ENCODE measurements around the gene MRPL11. TPM values are rescaled to one million over a fixed set of nuclear protein-coding genes. Genes with fewer than 3 reads are reported as not detected.
A peak's percentile ranks its signal among the peaks of the same experiment; 100 is the strongest.

The MRPL11 gene
- total and polyA plus RNA-seq, 10 of the 15 experiments (the other 5 are each of a cell fraction or from before 2014, with no cell fraction given): 43.5 to 248 (median 109) TPM

DNA sequence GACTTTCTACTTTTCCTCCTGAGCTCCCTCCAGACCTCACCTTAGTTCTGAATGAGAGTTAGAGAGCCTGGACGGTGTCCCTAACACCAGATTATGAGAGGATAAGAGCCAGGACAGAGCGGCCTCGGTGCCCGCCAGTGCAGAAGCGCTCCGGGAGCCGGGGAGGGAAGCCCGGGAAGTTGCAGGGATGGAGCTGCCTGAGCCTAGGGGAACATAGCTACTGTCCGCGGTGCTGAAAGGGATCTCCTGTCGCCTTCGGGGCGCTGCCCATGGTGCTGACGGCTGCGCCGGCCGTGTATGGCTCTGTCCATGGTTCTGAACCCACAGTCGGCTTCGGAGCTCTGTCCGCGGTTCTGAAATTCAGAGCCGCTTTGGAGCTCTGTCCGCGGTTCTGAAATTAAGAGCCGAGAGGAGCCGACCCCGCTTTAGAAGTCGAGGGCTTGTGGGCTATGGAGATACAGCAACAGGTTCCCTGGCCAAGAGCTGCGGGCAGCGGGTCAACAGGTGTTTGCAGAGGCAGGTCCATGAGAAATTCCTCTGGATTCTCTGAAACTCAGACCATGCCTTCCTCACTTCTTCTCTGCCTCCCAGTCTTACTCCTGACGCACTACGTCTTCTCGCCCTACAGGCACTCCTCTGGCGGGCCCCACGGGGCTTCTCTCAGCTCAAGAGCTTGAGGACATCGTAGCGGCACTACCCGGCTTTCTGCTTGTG is 17.0 kb downstream of the MRPL11 start (continued):
- TF ChIP-seq RB1 (IDR thresholded peaks at IDR 0.05; ENCODE audit: borderline replicate concordance) (peak; percentile 86; the same call in 1 of the 2 replicates), CBX5 (IDR thresholded peaks at IDR 0.05; ENCODE audit: low read depth) (peak; percentile 98), MYB (IDR thresholded peaks at IDR 0.05; ENCODE audit: borderline replicate concordance, low read depth, low read length) (no peak), RBBP5 (conservative IDR thresholded peaks at IDR 0.05) (no peak), POLR2AphosphoS5 (IDR thresholded peaks at IDR 0.05; ENCODE audit: low read length) (no peak), EP300 (IDR thresholded peaks at IDR 0.05; ENCODE audit: borderline replicate concordance in 1 of 2, control insufficient read depth in 1 of 2, low read depth in 2 of 2, low read length in 2 of 2) (no peak), POU2F2 (IDR thresholded peaks at IDR 0.05; ENCODE audit: borderline replicate concordance, low read depth, low read length) (peak; percentile 76; the same call in 2 of the 3 replicates), NR2C2 (IDR thresholded peaks at IDR 0.05; ENCODE audit: borderline replicate concordance, control insufficient read depth, insufficient read length, low read depth) (no peak), EZH2 (IDR thresholded peaks at IDR 0.05; ENCODE audit: borderline replicate concordance, control insufficient read depth, low read depth, low read length) (no peak), HCFC1 (IDR thresholded peaks at IDR 0.05; ENCODE audit: low read length) (peak; percentile 74), ESRRA (IDR thresholded peaks at IDR 0.05; ENCODE audit: low read length) (no peak), ZNF217 (IDR thresholded peaks at IDR 0.05) (no peak), NBN (IDR thresholded peaks at IDR 0.05) (peak; percentile 85), KLF5 (IDR thresholded peaks at IDR 0.05; ENCODE audit: partially characterized antibody) (no peak), SMAD1 (IDR thresholded peaks at IDR 0.05; ENCODE audit: low read depth, partially characterized antibody) (no peak)
- TF ChIP-seq, protein P1, sequence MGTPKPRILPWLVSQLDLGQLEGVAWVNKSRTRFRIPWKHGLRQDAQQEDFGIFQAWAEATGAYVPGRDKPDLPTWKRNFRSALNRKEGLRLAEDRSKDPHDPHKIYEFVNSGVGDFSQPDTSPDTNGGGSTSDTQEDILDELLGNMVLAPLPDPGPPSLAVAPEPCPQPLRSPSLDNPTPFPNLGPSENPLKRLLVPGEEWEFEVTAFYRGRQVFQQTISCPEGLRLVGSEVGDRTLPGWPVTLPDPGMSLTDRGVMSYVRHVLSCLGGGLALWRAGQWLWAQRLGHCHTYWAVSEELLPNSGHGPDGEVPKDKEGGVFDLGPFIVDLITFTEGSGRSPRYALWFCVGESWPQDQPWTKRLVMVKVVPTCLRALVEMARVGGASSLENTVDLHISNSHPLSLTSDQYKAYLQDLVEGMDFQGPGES (IDR thresholded peaks at IDR 0.05): 0 out of 2 replicates have a peak, but pooled peaks have one; percentile 27
- TF ChIP-seq, protein P2, sequence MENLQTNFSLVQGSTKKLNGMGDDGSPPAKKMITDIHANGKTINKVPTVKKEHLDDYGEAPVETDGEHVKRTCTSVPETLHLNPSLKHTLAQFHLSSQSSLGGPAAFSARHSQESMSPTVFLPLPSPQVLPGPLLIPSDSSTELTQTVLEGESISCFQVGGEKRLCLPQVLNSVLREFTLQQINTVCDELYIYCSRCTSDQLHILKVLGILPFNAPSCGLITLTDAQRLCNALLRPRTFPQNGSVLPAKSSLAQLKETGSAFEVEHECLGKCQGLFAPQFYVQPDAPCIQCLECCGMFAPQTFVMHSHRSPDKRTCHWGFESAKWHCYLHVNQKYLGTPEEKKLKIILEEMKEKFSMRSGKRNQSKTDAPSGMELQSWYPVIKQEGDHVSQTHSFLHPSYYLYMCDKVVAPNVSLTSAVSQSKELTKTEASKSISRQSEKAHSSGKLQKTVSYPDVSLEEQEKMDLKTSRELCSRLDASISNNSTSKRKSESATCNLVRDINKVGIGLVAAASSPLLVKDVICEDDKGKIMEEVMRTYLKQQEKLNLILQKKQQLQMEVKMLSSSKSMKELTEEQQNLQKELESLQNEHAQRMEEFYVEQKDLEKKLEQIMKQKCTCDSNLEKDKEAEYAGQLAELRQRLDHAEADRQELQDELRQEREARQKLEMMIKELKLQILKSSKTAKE (IDR thresholded peaks at IDR 0.05; ENCODE audit: low read depth, poor library complexity, severe bottlenecking): peak; percentile 96
- TF ChIP-seq, protein P3, sequence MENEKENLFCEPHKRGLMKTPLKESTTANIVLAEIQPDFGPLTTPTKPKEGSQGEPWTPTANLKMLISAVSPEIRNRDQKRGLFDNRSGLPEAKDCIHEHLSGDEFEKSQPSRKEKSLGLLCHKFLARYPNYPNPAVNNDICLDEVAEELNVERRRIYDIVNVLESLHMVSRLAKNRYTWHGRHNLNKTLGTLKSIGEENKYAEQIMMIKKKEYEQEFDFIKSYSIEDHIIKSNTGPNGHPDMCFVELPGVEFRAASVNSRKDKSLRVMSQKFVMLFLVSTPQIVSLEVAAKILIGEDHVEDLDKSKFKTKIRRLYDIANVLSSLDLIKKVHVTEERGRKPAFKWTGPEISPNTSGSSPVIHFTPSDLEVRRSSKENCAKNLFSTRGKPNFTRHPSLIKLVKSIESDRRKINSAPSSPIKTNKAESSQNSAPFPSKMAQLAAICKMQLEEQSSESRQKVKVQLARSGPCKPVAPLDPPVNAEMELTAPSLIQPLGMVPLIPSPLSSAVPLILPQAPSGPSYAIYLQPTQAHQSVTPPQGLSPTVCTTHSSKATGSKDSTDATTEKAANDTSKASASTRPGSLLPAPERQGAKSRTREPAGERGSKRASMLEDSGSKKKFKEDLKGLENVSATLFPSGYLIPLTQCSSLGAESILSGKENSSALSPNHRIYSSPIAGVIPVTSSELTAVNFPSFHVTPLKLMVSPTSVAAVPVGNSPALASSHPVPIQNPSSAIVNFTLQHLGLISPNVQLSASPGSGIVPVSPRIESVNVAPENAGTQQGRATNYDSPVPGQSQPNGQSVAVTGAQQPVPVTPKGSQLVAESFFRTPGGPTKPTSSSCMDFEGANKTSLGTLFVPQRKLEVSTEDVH (IDR thresholded peaks at IDR 0.05; ENCODE audit: low read depth, partially characterized antibody): peak; percentile 99
- TF ChIP-seq, protein P4, sequence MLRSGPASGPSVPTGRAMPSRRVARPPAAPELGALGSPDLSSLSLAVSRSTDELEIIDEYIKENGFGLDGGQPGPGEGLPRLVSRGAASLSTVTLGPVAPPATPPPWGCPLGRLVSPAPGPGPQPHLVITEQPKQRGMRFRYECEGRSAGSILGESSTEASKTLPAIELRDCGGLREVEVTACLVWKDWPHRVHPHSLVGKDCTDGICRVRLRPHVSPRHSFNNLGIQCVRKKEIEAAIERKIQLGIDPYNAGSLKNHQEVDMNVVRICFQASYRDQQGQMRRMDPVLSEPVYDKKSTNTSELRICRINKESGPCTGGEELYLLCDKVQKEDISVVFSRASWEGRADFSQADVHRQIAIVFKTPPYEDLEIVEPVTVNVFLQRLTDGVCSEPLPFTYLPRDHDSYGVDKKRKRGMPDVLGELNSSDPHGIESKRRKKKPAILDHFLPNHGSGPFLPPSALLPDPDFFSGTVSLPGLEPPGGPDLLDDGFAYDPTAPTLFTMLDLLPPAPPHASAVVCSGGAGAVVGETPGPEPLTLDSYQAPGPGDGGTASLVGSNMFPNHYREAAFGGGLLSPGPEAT (IDR thresholded peaks at IDR 0.05; ENCODE audit: low read depth): peak; percentile 35; the same call in 1 of the 2 replicates

Measured in GM12878 (cell line).